GM19043 (cell line): ENCODE measurements around the gene KRT81.
A peak's percentile ranks its signal among the peaks of the same experiment; 100 is the strongest.
"Not testable (repeated sequence)": the region's sequence is repeated elsewhere in the genome, so short reads cannot be mapped to it uniquely, and the experiment has no call there.

Source experiments
- ATAC-seq: cut with Tn5 transposase; IDR thresholded peaks from one replicate; pipeline ENCODE4 v1.9.1; 2021; ENCODE audit warnings: low read depth; ENCODE audit not compliant: unreplicated experiment

Gene KRT81

DNA sequence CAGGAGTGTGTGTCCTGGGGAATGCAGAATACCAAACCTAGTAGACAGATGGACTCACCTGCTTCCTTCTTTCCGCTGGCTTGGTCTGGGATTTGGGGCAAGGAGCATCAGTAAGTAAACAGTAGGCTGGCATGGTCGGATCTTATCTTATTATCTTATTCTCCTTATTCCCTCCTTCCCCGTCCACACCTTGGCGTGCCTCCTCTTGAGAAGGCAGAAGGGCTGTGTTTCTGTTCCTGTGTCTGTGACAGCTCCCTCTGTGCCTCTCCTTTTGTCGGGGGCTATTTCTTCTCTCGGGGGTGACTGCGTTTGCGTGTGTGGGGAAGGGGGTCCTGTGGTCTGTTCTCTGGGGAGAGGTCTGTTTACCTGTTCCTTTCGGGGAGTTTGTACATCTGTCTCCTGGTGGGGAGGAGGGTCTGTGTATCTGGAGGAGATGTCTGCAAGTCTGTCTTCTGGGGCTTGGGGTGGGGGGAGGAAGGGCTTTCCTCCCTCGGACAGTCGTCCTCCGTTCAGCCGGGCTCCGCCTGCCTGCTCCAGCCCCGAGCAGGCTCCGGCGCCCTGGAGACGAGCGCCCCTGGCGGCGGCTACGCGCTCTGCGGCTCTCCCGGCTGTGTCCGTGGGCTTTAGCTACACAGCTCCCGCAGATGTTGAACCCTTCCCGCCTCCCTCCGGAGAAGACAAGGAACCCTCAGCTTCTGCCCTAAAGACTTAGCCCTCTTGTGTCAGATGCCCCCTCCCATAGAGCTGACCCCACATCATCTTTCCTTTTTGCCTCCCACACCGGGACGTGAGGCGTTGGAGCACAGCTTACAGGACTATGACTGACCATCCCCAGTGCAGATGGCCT is 12.5 kb downstream of the KRT81 start:
- peak; percentile 59 for ATAC-seq

DNA sequence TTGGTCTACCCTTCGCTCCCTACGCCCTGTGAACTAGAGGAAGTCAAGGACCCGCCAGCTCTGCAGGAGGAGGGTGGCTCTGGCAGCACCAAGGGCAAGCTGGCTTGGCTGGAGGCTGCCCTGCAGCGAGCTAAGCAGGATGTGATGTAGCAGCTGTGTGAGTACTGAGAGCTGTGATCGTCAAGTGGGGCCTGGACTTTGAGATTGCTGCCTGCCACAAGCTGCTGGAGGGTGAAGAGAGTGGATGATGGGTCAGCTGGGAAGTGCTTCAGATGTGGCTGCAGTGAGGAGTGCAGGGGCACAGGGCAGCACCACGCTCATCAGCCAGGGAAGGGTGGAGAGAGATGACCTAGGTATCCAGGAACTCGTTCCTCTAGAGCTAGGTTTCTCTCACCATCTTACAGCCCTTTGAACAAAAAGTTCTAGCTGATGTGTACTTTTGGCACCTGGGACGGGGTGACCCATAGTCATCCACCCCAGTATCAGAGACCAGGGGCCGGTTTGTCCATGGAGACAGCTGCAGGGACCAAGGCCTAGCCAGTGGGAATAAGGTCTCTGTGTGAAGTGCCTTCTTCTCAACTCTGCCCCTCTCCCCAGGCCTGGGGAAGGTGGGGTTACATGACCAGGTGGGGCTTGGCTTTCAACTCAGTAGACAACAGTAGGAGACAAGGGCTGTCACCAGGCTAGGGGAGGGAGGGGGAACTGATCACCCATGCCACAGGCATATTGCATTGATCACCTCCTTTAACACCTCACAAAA is 13.7 kb downstream of the KRT81 start:
- ATAC-seq = no peak

DNA sequence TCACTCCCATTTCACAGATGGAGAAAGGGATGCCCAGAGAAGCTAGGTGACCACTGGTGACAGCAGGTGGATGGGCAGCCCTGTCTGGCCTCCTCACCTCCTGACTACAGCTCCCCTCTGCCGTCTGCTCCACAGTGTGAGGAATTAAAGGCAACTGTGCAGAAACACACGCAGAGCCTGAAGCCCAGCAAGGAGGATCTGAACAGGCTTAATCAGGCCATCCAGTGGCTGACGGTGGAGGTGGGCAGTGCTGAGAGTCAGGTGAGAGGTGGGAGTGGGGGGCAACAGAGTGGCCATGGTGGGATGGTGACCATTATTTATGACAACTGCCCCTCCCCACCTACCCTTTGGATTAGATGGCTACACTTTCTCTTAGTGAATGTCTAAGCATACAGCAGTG is 15.6 kb downstream of the KRT81 start:
- ATAC-seq = no peak

DNA sequence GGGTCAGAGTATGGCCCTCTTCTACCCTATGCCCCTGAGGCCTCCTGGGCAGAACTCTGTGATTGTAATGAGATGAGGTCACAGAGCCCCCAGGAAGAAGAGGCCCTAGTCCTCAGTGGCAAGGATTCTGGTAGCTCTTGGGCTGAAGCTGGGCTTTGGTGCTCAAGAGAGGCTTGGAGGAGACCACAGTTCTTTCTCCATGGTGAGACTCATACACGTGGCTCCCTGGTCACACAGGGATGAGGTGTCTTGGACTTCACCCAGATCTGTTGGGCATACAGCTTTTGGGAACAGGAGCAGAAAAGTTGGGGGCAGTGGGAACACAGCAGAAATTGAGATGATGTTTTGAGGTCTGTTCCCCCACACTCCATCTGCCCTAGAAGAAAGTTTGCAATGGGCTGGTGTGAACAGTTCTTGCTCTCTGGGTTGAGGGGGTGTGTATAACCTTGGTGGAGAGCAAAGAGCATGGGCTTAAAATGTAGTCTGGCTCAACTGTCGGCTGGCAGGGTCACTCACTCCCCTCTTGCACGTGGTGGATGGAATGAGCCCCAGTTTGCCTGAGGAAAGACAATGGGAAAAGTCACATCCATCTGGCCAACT is 16.7 kb downstream of the KRT81 start, which contains the start of gene KRT86:
Gene KRT86 (plus strand): TSS at position 125 of the 600 bp plus-strand sequence. CDS start 27,272 bp downstream, outside the sequence.
- ATAC-seq = no peak

DNA sequence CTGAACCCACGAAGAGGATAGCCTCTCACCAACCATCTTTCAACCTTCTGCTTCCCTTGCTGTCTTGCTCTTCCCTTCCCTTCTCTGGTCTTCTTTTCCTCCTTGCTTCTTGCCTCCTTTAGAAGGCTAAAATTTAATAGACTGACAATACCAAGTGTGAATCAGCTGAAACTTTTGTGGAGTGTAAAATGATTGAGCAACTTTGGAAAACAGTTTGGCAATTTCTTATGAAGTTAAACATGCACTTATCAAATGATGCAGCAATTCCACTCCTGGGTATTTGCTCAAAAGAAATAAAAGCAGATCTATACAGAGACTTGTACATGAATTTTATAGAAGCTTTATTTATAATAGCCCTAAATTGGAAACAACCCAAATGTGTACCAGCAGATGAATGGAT is 20.2 kb downstream of the KRT81 start:
- ATAC-seq = no peak

DNA sequence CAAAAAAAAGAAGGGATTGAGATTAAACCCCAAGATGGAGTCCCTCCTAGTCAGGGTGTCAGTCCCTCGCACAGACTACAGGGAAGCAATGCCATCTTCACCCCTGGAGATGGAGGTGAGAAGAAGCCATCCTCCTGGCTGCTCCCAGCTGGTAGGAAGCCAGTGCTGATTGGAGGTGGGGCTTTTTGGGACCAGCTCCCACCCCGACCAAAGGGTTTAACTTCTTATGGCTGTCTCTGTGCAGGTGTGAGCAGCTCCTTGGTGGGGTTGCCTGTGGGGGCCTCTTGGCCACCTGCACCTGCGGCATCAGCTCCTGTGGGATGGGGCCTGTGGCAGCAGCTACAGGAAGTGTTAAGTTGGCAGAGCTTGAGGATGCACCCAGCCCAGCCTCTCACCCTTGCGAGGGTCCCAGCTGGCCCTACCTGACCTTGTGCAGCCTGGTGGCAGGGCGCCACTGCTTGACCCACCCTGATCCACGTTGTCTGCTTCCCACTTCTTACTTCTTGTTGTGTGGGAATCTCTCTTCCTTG is 20.7 kb downstream of the KRT81 start:
- ATAC-seq = no peak

DNA sequence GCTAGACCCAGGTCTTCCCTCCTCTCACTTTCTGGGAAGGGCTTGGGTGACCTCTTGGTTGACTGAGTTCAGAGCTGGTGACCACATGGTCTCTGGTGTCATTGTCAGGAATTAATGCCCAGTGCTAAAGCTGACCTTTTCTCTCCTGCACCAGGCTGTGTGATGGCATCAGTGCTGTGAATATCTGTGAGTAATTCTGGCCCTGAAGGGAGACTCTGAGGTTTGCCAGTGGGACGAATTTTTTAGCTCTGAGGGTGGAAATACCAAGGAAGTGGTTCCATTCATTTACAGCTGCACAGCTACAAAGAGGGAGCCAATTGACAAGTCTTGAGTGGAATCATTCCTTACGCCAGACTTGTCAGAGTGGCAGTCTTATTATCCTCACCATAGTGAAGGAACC is 23.1 kb downstream of the KRT81 start:
- no peak for ATAC-seq

DNA sequence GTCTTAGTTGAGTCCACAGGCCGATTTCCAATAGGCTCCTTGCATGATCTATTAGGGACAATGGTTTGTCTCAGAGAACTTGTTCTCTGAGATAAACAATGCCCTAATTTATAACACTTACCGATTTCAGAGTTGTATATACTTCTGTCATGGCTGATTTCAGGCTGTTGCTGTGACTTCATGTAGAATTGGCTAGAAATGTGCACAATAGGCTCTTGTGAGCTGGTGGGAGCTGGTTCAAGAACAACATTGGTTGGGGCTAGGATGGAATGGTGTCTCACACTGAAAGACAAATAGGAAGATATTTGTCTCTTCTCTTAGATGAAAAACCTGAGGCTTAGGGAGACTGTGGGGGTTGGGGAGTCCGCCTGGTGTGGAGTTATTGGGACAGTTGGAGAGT is 23.6 kb downstream of the KRT81 start:
- no peak for ATAC-seq

DNA sequence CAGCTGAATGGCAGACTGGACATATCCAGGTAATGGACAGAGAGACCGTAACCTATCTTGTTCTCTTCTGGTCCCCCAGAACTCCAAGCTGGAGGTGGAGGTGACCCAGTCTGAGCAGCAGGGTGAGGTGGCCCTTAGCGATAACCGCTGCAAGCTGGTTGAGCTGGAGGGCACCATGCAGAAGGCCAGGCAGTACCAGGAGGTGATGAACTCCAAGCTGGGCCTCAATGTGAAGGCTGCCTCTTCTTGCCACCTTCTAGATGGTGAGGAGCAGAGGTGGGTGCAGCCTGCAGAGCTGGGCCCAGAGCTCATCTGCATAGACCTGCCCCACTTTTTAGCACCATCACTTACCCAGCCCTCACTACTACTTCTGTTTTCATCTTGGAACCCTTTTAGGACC is 24.1 kb downstream of the KRT81 start:
- ATAC-seq = no peak

DNA sequence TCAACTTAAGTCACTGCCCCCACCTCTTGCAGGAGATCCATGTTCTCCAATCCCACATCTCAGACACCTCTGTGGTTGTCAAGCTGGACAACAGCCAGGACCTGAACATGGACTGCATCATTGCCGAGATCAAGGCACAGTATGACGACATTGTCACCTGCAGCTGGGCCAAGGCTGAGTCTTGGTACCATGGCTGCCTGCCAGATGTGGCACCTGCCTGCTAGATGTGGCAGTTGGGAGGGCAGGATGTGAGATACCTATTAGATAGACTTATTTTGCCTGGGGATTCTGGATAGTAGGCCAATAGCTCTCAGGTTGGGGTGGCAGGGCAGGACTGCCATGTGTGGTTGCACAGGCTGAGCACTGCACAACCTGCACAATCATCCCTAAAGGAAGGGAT is 24.8 kb downstream of the KRT81 start:
- no peak for ATAC-seq

DNA sequence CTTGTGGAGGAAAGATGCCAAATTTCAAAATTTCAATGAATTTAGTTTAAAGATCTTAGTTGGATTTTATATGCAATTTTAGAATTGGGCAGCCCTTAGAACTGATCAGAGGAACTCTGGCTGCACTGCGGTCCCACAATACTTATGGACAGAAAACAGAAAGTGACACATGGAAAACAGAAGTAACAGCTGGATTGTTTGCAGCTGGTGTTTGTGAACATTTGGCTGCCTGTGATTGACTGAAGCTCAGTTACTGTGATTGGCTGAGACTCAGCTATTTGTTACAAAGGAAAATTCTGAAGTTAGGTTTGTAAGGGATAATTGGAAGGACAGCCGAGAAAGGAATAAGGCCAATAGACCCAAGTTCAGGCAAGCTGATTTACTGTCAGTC is 26.9 kb downstream of the KRT81 start:
- no peak for ATAC-seq

DNA sequence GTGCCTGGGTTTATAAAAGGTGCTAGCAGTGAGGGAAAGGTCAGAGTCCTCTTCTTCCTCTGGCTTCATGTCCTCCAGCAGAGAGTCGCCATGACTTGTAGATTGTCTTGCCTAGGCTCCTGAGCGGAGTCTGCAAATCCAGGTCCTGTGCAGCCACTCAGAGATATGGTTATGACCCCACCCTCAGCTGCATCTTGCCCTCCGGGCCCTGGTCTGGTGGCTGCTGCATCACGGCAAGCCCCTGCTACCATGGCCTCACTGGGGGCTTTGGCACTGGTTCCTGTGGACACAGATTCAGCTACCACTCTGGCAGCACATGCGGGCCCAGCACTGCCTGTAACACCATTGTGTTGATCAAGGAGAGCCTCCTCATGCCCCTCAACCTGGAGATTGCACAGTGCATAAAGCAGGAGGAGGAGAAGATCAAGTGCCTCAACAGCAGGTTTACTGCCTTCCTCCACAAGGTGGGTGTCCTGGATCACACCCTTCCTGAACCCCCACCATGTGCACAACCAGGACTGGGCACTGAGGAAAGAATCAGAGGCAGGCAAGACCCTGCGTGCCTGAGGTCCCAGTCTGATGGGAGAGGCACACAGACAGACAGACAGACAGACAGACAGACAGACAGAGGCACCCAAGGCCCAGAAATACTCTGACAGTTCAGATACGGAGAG is 27.4 kb downstream of the KRT81 start:
- ATAC-seq = no peak

DNA sequence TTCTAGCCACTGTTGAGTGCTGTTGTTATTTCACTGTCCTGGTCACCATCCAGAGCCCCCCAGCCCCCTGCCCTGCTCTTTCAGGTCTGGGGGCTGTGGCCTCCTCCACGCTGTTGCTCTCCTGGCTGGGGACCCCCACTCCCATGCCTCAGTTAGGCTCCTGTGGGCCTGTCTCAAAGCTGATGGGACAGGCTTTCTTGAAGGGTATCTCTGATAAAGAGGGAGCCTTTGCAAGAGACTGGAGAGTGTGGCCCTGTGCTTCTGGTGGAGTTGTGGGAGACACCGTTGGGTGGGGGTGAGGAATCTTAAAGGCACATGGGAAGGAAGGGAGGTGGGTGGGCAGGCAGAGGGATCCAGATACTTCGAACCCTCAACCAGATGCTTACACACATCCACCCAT is 29.0 kb downstream of the KRT81 start:
- ATAC-seq = no peak

DNA sequence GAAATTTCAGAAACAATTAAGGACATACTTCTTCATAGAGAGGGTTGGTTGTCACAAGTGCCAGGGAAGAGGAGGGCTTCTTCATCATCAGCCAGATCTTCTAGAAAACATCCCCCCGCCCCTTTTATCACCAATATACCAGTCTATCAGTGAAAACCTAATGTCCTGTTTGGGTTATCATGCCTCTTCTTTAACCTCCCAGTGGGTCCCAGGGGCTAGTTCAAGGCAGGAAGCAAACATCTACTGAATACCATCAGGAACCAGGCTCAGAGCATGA is 30.2 kb downstream of the KRT81 start:
- ATAC-seq = no peak

DNA sequence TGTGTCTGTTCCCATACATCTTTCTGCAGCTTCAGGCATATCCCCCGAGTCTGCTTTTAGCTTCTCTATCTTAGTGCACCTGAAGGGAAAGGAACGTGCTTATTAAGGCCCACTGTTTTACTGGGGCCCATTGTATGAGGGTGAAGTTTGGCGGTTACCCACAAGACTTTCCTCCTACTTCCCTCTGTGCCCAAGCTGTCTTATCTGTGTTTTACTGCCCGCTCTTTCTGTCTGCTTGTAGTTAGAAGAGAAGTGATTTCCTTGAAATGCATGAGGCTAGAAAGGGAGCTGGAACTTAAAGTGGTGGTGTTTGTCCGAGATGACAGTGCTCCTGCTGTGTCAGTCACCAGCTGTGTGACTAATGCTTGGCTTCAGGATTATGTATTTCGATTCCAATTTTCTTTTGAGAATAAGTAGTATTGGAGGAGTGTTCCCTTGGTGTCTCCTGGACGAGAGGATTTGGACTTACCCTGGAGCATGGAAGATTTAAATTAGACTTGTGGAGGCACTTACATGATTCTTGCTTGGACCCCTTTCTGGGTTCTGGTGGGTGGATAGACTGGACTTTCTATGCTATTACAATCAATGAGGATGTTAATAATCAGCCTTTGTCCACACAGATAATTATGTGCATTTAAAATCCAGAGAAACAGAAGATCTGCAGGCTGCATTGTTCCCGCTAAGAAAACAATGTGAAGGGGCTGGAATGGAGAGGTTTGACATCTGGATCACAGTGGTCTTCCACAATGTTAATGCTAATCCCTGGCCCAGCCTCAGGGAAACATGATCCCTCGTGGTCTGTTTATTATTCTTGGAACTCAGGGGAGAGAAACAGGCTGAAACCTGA is 30.8 kb downstream of the KRT81 start:
- no peak for ATAC-seq

DNA sequence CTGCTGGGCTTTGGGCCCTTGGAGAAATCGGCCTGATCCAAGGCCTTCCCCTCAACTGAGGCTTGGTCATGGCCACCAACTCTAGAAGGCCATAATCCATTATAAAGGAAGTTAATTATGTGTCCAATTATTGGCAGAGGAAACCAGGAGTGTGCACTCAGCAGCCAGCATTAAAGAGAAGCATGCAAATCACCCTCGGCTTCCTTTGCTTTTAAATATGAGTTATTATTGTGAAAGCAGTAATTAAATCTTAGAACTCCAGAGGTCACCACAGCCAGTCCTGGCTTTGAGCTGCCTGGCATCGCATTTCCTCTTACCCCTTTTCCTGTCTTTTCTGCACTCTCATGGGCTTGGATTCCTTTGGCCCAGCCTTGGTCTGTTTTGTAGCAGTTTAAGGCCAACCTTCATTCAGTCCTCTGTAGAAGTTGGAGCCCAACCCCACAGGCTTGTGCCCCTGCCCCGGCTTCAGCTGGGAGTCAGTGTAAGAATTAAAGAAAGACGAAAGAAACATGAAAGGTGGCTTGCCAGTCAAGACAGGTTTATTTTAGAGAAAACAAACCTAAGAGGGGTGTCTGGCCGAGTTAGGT is 31.6 kb downstream of the KRT81 start:
- ATAC-seq = no peak

DNA sequence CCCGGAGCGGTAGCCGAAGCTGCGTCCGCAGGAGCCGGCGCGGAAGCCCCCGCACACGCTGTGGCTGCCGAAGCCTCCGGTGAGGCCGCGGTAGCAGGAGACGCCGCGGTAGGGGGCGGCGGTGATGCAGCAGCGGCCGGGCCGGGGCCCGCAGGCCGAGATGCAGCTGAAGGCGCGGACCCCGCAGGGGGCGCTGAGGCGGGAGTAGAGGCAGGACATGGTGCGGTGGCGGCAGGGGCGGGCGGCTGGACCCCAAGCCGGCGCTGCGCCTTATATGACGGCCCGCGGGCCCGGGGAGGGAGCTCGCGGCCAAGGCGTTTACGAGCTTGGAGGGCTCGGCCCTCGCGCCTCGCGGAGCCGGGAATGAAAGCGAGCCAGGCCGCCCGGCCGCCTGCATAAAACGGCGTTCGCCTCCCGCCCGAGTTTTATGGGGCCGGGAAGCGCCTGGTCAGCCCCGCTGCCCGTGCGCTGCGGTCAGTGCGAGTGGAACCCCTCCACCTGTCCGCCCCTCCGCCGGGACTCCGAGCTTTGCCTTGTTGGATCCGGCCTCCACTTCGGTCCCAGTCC is 32.9 kb downstream of the KRT81 start:
- ATAC-seq = no peak

DNA sequence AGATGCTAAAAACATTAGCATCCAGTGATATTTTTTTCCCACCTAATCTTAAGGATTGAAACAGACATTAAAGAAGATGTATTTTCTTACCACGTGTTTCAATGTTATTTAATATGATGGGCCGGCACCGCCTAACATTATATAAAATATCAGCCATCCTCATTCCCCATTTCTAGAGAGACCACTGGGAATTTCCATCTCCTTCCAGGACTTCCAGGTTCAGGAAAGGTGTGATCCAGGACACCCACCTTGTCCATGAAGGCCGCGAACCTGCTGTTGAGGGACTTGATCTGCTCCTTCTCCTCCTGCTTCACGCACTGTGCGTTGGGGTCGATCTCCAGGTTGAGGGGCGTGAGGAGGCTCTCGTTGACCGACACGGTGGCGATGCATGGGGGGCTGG is 33.4 kb downstream of the KRT81 start:
- not testable (repeated sequence) for ATAC-seq

DNA sequence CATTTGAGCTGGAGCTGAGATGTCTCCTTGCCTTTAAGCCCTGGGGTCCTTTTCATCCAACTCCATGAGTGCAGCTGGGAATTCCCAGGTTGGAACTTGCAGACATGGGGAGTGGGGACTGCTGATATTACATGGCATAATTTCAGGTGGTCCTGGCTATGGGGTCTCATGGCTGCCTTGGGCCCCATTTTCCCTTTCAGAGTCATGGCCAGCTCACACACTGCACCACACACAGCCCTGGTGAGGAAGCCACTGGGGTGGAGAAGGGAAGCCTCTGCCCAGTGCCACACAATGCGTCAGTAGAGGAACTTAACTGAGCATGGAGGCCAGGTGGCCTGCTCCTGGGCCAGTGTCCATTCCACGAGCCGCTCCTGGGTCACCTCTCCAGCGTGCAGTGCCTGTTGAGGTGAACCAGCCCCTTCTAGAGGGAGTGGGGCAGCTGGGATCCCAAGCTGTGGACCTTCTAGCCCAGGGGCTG is 34.2 kb downstream of the KRT81 start:
- ATAC-seq = no peak
